Left renal cortex interstitium (tissue), 4 donors: ENCODE results near the gene TTC9. TPM values are rescaled to one million over a fixed set of nuclear protein-coding genes. Genes with fewer than 3 reads are reported as not detected.

Source experiments
- DNase-seq, 4 donors: peaks; one replicate each; pipeline ENCODE4 v3.0.0-alpha.2; 2013; ENCODE audit warnings: low read depth in 4 of 4, low spot score in 2 of 4, missing footprints in 1 of 4
- polyA plus RNA-seq, 4 donors: library from polyadenylated mRNA; unstranded; fragments of 120-200 nt; gene quantifications; one replicate each; pipeline ENCODE4 v1.2.1, GENCODE V29; 2013; ENCODE audit not compliant: insufficient read length in 4 of 4

TTC9 gene
- polyA plus RNA-seq, 4 donors, result 3.0 to 3.8 (median 3.4) TPM

GRCh38 chr14:70643967-70644366, 2.3 kb downstream of the TTC9 start:
- DNase-seq, result no peak

GRCh38 chr14:70645892-70646291, 4.2 kb downstream of the TTC9 start:
- no peak for DNase-seq

GRCh38 chr14:70646705-70647104, 5.0 kb downstream of the TTC9 start:
- DNase-seq, result no peak

- DNase-seq, result no peak
Observed at GRCh38 chr14:70648346-70648745, 6.6 kb downstream of the TTC9 start.

GRCh38 chr14:70649803-70650202, 8.1 kb downstream of the TTC9 start:
- DNase-seq, result no peak

- DNase-seq, result no peak
Observed at GRCh38 chr14:70651522-70651921, 9.8 kb downstream of the TTC9 start.

- no peak for DNase-seq
Observed at GRCh38 chr14:70652871-70653270, 11.2 kb downstream of the TTC9 start.

GRCh38 chr14:70653662-70654061, 11.9 kb downstream of the TTC9 start:
- no peak for DNase-seq

GRCh38 chr14:70654632-70655031, 12.9 kb downstream of the TTC9 start:
- no peak for DNase-seq

GRCh38 chr14:70655110-70655826, 13.6 kb downstream of the TTC9 start:
- no peak for DNase-seq

- DNase-seq, result no peak
Observed at GRCh38 chr14:70658899-70659298, 17.2 kb downstream of the TTC9 start.

GRCh38 chr14:70660967-70661893, 19.5 kb downstream of the TTC9 start:
- no peak for DNase-seq

GRCh38 chr14:70662080-70662479, 20.4 kb downstream of the TTC9 start:
- DNase-seq, result no peak

GRCh38 chr14:70662816-70663215, 21.1 kb downstream of the TTC9 start:
- DNase-seq, result no peak

- DNase-seq, result no peak
Observed at GRCh38 chr14:70663707-70664179, 22.0 kb downstream of the TTC9 start.

GRCh38 chr14:70664698-70665447, 23.2 kb downstream of the TTC9 start:
- DNase-seq, result no peak

- DNase-seq, result no peak
Observed at GRCh38 chr14:70665448-70666360, 24.0 kb downstream of the TTC9 start.

- DNase-seq, result no peak
Observed at GRCh38 chr14:70666361-70666686, 24.6 kb downstream of the TTC9 start.

GRCh38 chr14:70670992-70671651, 29.4 kb downstream of the TTC9 start:
- DNase-seq, result no peak
